ENCODE measurements around the gene PFDN2.
A peak's percentile ranks its signal among the peaks of the same experiment; 100 is the strongest.
"Not testable (repeated sequence)": the region's sequence is repeated elsewhere in the genome, so short reads cannot be mapped to it uniquely, and the experiment has no call there.

The PFDN2 gene

GRCh38 chr1:161080441-161081405, 37.1 kb downstream of the PFDN2 start:
- no peak for DNase-seq (ENCODE audit: low spot score)

GRCh38 chr1:161079436-161080110, 38.3 kb downstream of the PFDN2 start:
- DNase-seq (ENCODE audit: low spot score), result no peak

GRCh38 chr1:161077426-161077825, 40.4 kb downstream of the PFDN2 start:
- no peak for DNase-seq (ENCODE audit: low spot score)

GRCh38 chr1:161076410-161076809, 41.4 kb downstream of the PFDN2 start:
- no peak for DNase-seq (ENCODE audit: low spot score)

DNA sequence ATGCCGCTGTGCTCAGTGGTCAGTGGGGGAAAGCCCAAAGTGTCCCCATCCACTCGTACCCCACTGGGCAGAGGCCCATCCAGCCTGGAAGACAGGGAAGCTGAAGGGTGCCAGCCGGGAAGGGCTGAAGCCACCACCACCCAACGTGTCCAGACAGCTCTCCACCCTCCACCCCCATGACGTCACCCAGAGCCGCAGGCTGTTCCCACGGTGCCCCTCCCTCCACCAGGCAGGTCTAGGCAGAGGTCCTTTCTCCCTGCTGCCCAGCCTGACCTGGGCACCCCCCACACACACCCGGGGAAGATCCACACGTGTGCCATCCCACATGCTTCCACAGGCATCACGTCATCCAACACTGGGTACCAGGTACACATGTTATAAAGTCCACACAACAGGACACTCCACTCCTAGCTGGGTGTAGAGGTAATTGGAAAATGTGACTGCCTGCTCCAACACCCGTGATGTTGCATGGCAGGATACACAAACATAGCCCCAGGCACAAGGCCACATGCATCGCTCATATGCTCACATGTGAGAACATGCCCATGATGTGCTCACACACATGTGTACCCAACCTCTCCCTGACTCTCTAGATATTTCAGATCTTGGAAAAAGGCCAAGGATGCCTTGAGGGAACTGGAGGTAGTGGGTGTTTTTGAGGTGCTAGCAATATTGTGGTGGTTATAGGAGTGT, 43.0 kb downstream of the PFDN2 start:
- DNase-seq (ENCODE audit: low spot score), result no peak

GRCh38 chr1:161073474-161074121, 44.2 kb downstream of the PFDN2 start:
- DNase-seq (ENCODE audit: low spot score), result no peak

- DNase-seq (ENCODE audit: low spot score), result no peak
Observed at GRCh38 chr1:161072751-161073449, 44.9 kb downstream of the PFDN2 start.

- DNase-seq (ENCODE audit: low spot score), result no peak
Observed at GRCh38 chr1:161071886-161072371, 45.9 kb downstream of the PFDN2 start.

DNA sequence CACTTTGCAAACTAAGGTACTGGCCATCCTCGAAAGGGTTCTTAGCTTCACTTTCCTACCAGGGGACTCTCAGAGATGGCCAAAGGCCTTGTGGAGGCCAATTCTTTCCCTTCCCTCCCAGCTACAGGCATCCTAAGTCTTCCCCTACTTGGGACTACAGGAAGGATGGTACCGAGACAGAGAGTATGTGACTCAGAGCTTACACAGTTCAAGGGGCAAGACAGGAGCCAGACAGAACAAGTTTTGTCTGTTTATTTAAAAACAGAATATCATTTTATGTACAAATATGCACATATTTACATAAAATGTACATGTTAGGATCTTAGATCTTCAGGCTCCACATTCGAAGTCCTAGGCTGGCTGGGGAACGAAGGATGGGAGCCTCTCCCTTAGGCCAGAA, 47.1 kb downstream of the PFDN2 start:
- no peak for DNase-seq (ENCODE audit: low spot score)

GRCh38 chr1:161069731-161070270, 48.0 kb downstream of the PFDN2 start, which contains the start of gene ARHGAP30:
ARHGAP30 (minus strand) TSS chr1:161069891; CDS start chr1:161069624, 267 bp downstream.
- peak; percentile 63 for DNase-seq (ENCODE audit: low spot score)

GRCh38 chr1:161069241-161069640, 48.6 kb downstream of the PFDN2 start:
- no peak for DNase-seq (ENCODE audit: low spot score)

DNA sequence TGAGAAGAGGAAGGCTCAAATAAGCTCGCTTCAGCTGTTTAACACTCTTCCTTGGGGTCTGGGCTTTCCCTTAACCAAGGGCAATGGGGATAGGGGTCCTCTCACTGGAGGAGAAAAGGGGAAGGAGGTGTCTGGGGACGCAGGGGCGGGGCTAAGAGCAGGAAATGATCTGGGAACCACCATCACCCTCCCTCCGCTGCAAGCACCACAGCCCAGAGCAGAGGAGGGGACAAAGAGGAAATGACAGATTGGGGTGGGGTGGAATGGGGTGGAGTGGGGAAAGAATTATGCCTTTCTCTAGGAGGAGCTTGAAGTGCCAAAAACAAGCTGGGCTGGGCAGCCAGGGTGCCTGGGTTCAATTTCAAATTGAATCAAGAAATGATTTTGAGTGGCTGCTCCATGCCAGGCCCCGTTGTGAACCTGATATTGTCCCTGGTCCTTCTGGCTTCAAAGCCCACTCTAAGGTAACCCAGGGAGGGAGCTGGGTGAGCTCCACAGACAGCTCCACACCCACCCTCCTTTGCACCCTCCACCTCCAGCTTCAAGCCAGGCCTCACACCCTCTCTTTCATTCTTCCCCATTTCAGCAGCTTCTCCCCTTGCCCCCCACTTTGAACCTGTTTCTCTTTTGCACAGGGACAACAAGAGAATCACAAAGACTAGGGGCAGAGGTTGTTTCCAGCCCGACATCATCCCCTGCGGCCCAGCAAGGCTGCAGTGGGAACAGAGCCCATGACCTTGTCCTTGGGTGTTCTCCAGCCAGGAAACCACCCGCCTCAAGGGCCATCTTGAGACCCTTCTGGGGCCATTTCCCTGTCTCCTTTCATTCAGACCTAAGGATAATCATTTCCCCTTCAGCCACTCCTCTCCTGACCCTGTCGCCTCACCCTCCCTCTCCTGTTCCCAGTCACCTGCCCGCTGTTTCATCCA, 49.3 kb downstream of the PFDN2 start:
- peak; percentile 67 for DNase-seq (ENCODE audit: low spot score)

DNA sequence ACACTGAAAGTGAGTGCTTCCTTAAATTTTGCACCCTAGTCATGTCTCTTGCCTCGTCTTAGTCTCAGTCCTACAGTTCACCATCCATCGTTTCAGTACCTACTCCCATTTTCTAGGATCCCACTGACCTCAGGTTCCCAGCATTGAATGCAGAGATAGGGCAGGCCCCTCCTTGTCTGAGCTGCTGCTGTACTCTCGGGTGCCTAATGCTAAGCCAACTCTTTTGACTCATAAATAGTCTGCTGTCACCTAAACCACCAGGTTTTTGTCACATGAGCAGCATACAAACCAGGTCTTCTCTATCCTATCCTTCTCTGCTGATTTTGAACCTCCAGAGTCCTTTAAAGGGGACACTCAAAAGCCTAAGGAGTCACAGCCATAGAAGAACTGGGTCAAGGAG, 51.1 kb downstream of the PFDN2 start:
- no peak for DNase-seq (ENCODE audit: low spot score)

GRCh38 chr1:161065681-161066080, 52.2 kb downstream of the PFDN2 start:
- DNase-seq (ENCODE audit: low spot score), result not testable (repeated sequence)

- not testable (repeated sequence) for DNase-seq (ENCODE audit: low spot score)
Observed at GRCh38 chr1:161063936-161064335, 53.9 kb downstream of the PFDN2 start.

GRCh38 chr1:161061419-161061818, 56.4 kb downstream of the PFDN2 start:
- no peak for DNase-seq (ENCODE audit: low spot score)

- no peak for DNase-seq (ENCODE audit: low spot score)
Observed at GRCh38 chr1:161059293-161059692, 58.5 kb downstream of the PFDN2 start.

- DNase-seq (ENCODE audit: low spot score), result no peak
Observed at GRCh38 chr1:161054805-161055204, 63.0 kb downstream of the PFDN2 start.

- no peak for DNase-seq (ENCODE audit: low spot score)
Observed at GRCh38 chr1:161054232-161054631, 63.6 kb downstream of the PFDN2 start.

DNA sequence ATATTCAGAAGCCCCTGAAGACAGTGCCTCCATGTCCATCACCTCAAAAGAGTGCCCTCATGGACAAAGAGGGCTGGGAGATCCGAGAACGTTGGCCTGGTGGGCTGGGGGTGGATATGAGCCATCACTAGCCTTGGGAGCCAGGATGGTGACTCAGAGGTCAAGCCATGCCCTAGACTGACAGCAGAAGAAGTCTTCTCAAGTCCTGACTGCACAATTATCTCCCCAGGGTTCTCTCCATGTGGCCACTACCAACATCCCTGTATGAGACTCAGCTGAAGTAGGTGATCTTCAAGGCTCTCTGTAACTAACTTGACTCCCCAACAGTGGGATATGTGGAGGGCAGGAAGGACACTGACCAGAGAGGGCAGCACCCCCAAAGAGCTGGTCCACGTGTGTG, 64.9 kb downstream of the PFDN2 start:
- DNase-seq (ENCODE audit: low spot score), result no peak

Data from globus pallidus (tissue), 1 donor.